K562 (cell line): Measurements from ENCODE around the gene CFAP206.

Experiments used
- EP300 ChIP-seq: IDR thresholded peaks from 2 replicates; pipeline ENCODE4 v1.6.1; 2012; ENCODE audit warnings: low read length, improper control_type of control experiment
- RB1 ChIP-seq: fragments of 450-650 bp; IDR thresholded peaks from 2 replicates; pipeline ENCODE4 v1.6.1; 2017; ENCODE audit warnings: low read depth, mild to moderate bottlenecking
- YY1 ChIP-seq, 3 experiments: IDR thresholded peaks; 2 replicates each; pipeline ENCODE4 v1.6.1; 2011; ENCODE audit warnings: low read length in 2 of 3, mild to moderate bottlenecking in 2 of 3, moderate library complexity in 2 of 3, borderline replicate concordance in 1 of 3, control low read depth in 1 of 3, low read depth in 1 of 3; ENCODE audit not compliant: insufficient read depth in 3 of 3, insufficient replicate concordance in 2 of 3, control insufficient read depth in 1 of 3, insufficient read length in 1 of 3; ENCODE audit errors: extremely low read depth in 1 of 3
- ZNF174 ChIP-seq: fragments of 250-450 bp; sonication (Bioruptor Pico); IDR thresholded peaks from 2 replicates; pipeline ENCODE4 v1.4.0; 2020; ENCODE audit warnings: mild to moderate bottlenecking

- TF ChIP-seq YY1 (IDR thresholded peaks at IDR 0.05; ENCODE audit: borderline replicate concordance in 1 of 3, control insufficient read depth in 1 of 3, extremely low read depth in 1 of 3, insufficient read depth in 3 of 3, insufficient read length in 1 of 3, insufficient replicate concordance in 2 of 3, low read depth in 1 of 3, low read length in 2 of 3) (no peak), ZNF174 (no peak), EP300 (no peak), RB1 (no peak)
Observed at GRCh38 chr6:87376643-87377042, 31.1 kb upstream of the CFAP206 start.
